OCI-LY3 (cell line): Measurements from ENCODE around the gene DAO.

ENCODE experiments used
- CTCF ChIP-seq: fragments of 200-600, 300-600 bp; sonication (generic); IDR thresholded peaks from 2 replicates; pipeline ENCODE4 v1.5.1; 2014; ENCODE audit warnings: antibody characterized with exemption, low read length, low read depth
- EZH2phosphoT487 ChIP-seq: fragments of 200-600 bp; shearing (Covaris generic); IDR thresholded peaks from 2 replicates; pipeline ENCODE4 v1.6.1; 2018; ENCODE audit warnings: antibody characterized with exemption, mixed run types, low read depth

- peak; percentile 81 for TF ChIP-seq CTCF
- no peak for TF ChIP-seq EZH2phosphoT487
Measured at GRCh38 chr12:108884116-108885012, 4.5 kb downstream of the DAO start.
